Thyroid gland (tissue), 4 donors: ENCODE results near the gene CSF3R.

Source experiments
- CTCF ChIP-seq, 6 experiments: fragments of 200-600 bp in 3 of 6; fragments of 450-650 bp in 3 of 6; sonication (generic) in 3 of 6; IDR thresholded peaks; one replicate each; pipeline ENCODE4 v1.5.1; 2016 to 2019; ENCODE audit warnings: antibody characterized with exemption in 6 of 6, mild to moderate bottlenecking in 2 of 6, inconsistent platforms in 1 of 6, moderate library complexity in 1 of 6
- POLR2A ChIP-seq, 2 donors: fragments of 450-650 bp; IDR thresholded peaks; one replicate each; pipeline ENCODE4 v1.6.1; 2017; ENCODE audit warnings: antibody characterized with exemption in 2 of 2, mild to moderate bottlenecking in 2 of 2, moderate library complexity in 1 of 2

- TF ChIP-seq CTCF (IDR thresholded peaks at IDR 0.05) (no peak), POLR2A (IDR thresholded peaks at IDR 0.05) (no peak)
These were observed 34.5 kb upstream of the CSF3R start for GRCh38 chr1:36517011-36517771.
